ENCODE data around the gene SLC66A2.

SLC66A2 gene

DNA sequence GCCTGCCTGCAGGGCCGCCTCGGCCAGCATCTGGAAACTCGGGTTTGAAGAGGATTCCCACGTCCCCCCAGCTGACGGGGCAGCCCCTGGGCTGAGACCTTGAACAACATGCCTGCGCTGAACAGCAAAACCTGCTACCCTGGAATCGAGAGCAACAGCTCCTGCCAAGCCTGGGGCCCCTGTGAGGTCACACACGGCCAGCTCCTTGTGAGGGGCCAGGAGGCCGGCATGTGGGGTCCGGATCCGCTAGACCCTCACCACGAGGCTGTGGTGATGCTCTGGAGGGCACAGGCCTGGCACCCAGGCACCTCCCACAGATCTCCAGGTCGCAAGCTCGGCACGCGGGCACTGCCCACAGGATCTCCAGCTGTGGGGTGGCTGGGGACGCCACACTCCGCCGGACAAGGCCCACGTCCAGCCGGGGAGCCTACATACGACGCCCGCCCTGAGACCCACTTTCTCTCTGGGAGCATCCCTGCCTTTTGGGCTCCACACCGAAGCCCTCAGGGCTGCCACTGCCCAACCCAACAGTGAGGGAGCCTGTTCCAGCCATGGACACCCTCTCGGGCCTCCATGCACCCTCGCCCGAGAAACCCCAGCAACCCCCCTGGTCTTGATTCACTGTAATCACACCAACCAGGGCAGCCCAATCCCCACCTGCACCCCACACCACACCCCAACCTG lies 34.1 kb downstream of the SLC66A2 start:
- DNase-seq, result no peak

DNA sequence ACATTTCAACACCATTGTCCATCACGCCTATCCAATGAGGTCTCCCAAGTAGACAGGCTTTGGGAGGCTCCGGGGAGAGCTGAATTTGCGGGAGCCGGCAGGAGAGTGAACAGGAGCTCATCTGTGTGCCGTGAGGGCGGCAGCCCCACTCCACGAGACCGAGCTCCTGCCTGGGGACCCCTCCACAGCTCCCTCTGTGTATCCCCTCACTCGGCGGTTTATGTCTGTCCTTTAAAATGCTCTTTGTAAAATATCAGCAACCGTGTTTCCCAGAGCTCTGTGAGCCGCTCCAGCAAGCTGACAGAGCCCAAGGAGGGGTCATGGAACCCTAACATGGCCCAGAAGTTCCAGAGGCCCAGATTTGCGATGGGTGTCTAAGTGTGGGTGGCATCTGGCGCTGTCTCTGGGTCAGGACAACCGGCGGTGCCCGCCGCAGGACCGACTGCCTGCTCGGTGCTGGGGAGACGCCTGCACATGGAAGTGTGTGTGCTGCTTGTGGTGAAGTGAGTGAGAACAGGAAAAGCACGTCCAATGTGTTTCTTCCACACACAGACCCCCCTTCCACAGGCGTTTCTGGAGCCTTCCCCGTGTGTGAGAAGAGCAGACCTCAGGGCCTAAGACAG lies 34.8 kb downstream of the SLC66A2 start:
- no peak for DNase-seq

DNA sequence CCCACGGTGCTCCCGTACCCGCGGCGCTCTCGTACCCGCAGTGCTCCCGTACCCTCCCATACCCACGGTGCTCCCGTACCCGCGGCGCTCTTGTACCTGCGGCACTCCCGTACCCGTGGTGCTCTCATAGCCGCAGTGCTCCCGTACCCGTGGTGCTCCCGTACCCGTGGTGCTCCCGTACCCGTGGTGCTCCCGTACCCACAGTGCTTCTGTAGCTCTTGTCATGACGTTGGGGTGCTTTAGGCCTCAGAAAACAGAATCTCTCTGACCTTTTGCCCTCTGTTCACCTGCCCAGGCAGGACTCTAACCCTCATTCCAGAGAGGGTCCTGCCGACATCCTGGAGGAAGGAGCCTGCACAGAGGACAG lies 35.3 kb downstream of the SLC66A2 start:
- no peak for DNase-seq

DNA sequence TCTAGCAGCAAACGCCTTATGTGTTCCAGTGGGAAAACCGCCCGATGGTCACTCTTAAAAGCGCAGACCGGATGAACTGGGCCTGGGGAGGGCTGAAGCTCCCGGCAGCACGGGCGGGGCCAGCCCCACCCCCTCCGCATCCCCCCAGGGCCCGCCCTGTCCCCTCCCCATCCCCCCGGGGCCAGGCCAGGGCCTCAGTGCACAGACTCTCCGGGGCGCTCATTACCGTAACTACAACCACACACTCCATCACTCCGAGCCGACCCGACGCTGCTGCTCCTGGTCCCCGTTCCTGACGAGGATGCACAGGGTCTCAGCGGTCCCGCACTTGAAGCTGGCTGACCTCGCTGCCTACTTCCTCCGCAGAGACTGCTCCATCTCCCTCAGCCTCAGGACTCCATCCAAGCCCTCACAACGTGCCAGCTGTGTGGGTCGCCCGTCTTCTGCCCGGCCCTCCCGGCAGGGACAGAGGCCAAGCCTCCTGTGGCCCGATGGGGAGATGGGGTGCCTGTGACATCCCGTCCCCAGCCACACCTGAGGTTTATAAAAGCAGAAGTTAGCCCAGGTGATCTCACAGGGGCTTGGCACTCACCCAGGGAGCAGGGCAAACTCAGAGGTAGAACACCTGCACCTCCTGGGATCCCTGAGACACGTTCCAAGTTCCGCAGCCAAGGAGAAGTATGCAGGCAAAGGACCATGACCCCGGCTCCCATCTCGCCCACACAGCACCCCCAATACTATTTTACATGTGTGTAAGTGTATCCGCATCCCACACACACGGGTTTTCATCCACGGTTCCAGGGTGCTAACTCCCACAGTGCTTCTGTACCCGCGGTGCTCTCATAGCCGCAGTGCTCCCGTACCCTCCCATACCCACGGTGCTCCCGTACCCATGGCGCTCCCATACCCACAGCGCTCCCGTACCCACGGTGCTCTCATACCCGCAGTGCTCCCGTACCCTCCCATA lies 36.0 kb downstream of the SLC66A2 start:
- no peak for DNase-seq

DNA sequence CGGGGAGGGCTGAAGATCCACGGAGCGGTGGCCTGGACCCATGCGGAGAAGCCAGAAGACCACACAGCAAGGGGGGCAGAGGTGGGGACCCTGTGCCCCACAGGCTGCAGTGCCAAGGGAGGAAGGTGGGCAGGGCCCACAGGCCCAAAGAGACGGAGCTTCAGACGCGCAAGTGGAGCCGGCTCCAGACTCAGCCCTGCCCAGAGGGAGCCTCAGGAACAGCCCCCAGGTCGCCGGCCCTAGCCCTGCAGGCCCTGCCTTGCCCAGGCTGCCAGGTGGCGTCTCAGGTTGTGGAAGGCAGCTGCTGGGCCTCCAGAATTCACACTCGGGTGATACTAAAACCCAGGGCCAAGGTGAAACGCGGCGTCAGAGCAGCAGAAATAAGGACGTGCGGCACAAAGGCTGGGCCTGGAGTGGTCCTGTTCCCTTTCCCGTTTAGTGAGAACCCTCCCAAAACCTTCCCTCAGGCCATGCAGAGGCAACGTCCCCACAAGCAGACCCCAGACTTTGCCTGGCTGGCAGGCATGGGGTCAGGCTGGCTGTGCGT lies 36.8 kb downstream of the SLC66A2 start:
- no peak for DNase-seq

DNA sequence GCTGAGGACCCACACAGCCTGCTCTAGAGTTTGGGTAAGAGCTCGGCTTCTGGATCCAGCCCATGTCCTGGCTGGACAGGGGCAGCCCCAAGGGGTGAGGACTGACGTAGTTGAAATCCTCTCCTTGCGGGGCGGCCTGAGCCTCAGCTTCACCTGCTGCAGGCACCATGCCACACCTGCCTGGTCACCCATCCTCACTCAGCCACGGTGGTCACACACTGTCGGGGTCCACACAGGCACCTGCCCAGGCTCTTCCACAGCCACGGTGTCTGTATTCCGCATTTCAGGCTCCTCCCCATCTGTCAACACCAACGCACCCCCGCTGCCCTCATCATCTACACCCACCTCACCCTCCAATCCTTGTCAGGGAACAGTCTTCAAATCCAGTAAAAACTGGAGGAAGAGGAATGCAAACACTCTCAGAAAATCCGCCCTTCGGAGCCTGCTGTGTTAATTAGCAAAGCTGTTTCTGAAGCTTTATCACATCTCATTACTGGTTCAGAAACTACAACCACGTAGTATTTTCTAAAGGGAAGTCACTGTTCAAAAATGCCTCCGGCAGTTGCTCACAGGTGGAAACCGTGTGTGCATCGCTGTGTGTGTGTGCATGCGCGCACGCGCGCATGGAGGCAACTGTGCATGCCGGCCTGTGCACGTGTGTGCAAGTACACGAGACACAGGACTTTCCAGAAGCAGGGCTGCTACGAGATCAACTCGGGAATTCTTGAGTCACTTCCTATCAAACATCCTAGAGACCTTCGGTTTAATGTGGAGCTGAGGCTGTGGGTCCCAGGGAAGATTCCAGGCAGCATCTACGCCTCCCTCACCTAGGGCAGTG lies 38.2 kb downstream of the SLC66A2 start:
- DNase-seq, result no peak

DNA sequence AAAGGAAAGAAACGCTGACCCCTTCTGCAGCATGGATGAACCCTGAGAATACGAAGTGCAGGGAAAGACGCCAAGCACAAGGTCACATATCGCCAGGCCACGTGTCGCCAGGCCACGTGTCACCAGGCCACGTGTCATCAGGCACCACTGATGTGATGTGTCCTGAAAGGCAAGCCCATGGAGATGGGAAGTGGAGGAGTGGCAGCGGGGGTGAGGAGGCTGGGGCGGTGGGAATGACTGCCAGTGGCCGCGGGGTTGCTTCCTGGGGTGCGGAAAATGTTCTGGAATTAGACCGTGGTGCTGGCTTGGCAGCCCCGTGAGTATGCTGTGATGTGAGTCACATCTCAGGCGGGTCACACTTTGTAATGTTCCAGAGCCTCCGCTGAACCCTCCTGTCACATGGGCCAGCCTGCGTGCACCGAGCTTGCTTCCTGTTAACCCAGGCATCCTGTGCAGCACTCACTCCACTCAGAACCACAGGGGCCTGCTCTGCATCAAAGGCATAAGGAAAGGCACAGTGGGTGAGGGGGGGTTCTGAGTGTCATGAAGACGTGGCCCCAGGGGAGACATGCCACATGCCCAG lies 39.0 kb downstream of the SLC66A2 start:
- DNase-seq, result no peak

DNA sequence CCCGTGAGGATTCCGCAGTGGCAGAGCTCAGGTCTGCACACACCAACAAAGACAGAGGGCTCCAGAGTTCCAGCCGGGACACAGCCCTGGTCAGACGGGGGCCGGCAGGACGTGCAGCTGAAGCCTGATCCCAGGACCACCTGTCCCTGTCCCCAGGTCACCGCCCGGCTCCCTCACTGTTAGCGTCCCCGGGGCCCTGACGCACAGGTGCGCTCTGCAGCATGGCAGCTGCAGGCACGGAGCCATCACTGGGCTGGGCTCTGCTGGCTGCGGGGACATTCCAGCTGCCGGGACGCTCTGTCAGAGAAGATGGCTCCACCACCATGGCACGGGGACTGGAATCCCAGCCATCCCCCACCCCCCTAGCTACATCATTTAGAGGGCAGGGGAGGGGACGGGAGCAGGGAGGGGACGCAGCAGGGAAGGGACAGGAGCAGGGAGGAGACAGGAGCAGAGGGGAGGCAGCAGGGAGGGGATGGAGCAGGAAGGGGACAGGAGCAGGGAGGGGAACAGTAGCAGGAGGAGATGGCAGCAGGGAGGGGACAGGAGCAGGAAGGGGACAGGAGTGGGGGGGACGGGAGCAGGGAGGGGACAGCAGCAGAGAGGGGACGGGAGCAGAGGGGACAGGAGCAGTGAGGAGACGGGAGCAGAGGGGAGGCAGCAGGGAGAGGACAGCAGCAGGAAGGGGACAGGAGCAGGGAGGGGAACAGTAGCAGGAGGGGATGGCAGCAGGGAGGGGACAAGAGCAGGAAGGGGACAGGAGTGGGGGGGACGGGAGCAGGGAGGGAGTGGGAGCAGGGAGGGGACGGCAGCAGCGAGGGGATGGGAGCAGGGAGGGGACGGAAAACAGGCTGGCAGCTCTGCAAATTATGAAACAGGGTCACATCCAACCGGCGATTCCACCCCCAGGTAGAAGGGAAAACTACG lies 39.8 kb downstream of the SLC66A2 start:
- DNase-seq, result no peak

DNA sequence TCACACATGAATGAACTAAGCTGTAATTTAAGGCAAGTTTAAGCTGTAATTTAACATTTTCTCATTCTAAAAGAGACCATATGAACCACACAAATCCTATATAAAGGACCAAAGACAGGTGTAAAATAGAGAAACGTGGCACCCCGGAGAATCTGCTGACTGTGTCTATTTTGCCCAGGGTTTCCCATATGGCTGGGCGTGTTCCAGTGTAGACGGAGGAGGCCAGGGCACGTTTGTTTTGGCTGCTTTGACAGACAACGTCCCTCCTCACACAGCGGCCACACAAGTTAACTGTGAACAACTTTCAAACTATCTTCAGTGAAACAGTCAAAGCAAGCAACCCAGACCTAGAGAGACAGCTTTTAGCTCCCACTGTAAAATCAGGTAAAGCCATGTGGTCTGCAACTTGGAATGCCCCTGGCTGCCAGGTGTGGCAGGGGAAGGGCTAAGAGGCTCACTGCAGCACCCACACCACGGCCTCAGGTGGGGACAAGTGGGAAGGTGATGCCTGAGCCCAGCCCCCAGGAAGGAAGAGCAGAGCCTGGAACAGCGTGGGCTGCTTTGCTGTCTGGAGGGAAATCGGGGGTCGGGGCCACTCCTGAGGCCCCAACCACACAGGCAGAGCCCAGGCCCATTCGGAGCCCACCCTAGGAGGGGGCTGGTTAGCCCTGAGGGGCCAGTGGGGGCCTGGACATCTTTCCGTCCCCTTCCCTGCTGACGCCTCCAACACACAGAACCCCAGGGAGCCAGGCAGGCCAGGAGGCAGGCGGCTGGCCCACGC lies 40.7 kb downstream of the SLC66A2 start:
- DNase-seq, result no peak

DNA sequence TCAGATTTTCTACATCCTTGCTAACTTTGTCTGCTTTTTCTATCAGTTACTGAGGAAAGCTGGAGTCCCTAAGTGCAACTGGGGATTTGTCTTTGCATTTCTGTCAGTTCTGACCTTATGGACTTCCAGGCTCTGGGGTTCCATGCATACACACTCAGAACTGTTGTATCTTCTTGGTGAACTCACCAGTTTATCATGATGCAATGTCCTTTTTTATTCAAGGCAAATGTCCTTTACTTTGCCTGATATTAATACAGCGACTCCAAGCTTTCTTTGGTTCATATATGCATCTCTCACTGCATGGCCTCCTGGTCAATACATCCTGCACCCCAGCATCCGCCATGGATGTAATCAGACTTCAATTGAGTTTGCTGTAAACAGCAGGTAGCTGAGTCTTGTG lies 44.7 kb downstream of the SLC66A2 start:
- no peak for DNase-seq

DNA sequence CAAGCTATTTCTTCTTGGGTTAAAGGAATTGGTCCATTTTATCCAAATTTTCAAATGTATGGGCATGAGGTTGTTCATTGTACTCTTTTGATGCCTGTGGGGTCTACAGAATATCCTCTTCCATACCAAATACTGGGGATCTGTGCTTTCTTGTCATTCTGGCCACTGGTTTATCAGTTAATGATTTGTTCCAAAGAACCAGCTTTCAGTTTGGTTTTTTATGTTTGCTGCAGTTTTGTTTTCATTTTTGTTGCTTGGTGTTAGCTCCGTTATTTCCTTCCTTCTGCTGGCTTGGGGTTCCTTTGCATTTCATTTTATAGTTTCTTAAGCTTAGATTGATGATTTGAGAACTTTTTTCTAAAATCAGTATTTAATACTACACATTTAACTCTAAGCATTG lies 45.5 kb downstream of the SLC66A2 start:
- DNase-seq, result no peak

DNA sequence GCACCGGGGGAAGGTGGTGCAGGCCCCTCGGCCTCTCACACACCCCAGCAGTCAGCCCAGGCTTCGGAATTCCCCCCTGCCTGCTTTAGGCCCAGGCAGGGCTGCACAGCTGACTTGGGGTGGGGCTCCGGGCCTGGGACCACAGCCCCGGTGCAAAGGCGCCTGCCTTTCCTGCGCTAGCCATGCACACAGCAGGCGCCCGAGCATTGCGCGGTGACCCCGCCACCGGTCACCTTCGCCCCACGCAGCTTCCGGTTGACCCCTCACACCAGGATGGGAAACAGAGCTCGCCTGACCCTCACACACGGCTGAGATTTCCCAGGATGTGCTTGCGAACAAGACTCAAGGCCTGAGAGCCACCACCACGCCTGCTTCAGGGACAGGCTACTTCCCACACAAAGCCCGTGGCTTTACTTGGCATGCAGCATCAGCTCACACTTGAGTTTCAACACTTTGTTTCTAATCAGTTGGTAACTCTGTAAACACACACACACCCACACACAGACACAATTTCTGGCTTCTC lies 46.0 kb downstream of the SLC66A2 start:
- DNase-seq, result no peak

DNA sequence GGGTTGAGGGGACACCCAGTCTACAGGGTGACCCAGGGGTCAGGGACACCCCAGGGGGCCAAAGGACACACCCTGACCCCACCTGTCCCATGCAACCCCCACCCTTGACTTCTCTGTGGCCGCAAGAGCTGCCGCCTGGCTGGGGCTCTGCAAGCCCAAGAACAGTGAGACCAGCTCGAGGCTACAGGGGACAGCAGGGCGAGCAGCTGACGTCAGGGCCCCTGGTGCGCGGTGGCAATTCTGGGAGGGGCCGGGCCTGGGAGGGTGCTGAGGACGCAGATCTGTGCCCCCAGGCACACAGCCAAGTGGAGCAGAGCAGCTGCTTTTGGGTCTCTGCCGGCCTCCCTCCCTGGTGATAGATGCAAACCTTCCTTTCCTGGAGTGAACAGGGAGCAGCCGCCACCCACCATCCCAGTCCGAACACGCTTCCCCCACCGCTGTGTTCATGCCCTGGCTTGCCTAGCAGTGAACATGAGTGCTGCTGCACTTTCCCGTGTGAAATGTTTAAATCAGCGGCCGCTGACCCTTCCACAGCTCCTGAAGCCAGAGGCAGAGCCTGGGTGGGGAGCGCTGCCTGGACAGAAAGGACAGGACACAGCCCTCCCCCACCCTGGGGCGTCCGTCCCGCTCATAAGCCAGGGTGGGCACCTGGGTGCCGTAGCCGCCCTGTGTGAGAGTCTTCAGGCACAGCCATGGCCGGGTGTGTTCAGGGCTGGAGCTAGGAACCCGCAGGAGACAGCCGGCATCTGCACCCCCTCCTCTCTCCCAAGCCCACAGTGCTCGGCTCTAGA lies 46.9 kb downstream of the SLC66A2 start:
- DNase-seq, result no peak

DNA sequence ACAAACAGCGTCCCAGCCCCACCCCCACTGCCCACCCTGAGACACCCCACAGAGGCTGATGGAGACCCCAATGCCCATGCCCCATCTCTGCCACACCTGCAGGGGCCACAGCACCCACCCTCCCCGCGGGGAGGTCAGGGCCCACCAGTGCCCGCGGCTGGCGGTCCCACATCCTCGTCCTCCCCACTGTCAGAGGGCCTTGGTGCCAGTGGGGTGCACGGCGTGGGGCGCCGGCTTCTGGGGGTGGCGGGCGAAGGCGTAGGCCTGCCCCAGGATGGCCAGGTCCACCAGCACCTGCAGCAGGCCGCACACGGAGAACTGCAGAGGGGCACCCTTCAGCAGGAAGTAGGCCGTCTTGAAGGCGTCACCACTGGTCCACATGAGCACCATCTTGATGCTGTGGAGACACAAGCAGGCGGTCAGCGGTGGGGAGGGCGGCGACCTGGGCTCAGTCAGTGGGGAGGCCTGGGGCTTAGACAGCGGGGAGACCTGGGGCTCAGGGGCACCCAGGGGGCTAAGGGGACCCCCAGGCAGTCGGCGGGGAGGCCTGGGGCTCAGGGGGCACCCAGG lies 47.6 kb downstream of the SLC66A2 start:
- no peak for DNase-seq

DNA sequence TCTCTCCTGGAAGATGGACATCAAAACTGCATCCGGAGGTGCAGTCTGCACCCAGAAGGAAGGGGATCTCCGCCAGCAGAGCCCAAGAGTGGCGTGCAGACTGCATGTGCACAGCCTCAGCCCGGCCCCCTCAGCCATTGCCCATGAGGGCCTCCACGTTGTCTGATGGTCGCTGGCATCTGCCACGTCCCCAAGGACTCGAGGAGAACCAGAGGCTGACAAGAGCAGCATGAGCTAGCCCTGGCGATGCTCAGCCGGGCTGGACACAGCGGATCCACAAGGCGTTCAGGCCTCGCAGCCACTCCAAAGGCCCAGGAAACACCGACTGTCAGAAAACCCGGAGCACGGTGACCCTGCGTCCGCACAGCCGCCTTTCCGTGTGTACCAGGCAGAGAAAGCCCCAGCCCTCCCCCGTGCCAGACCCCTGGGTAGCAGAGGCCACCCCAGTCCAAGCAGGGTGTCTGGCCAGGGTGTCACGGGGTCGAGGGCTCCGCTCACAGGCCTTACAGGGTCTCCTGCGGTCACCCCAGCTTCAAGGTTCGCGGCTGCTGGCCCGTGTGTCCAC lies 48.3 kb downstream of the SLC66A2 start:
- no peak for DNase-seq

DNA sequence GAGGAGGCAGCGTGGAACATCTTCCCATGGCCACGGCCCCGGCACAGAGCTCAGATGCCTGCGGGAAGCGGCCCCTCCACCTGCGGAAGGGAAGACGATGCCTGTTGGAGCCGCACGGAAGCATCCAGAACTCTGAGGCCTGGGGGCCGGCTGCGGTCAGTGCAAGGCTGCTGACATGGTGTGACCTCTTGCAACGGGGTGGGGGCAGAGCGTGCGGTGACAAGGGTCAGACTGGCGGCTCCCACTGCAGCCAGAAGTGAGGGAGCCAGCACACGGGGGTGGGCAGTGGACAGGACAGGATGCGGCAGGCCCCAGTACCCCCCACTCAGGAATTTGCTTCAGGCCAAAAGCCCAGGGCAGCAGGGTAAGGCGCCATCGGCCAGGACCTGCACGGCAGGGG lies 48.8 kb downstream of the SLC66A2 start:
- no peak for DNase-seq

DNA sequence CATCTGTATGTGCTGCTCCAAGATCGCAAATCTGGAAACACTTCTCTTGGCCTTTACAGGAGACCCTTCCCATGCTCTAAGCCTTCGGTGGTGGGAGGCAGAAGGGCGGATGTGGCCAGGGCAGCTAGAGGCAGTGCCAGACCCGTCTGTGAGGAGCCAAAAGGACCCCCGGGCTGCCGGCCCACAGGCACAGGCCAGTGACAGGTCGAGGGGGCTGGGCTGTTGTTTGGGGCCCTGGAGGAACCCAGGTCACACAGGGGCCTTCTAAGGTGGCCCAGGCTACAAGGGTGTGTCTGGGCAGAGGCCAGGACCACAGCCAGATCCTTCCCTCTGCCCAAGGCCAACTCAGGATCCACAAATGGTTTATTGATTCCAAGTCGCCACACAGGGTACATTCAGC lies 49.4 kb downstream of the SLC66A2 start:
- no peak for DNase-seq

DNA sequence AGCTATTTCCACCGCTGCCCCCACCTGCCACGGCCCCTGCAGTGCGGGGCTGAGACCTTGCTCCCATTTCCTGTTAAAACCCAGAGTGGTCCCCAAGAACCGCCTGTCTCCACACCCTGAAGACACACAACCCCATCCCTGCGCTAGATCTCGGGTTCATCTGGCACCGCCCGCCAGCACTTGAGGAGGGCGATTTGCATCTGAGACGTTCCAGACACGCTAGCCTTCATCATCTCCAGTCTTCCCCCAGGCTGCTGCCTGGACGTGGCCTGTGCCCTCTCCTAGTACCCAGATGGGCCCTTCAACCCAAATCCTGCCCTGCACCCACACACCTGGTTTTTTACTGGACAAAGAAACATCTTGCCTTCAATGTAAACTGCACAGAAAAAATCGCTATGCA lies 49.8 kb downstream of the SLC66A2 start:
- no peak for DNase-seq
